ENCODE data around the gene RIC1.
"Not testable (repeated sequence)": the region's sequence is repeated elsewhere in the genome, so short reads cannot be mapped to it uniquely, and the experiment has no call there.

RIC1 gene

GRCh38 chr9:5671711-5672353, 42.9 kb downstream of the RIC1 start:
- no peak for FAIRE-seq

GRCh38 chr9:5675046-5675445, 46.1 kb downstream of the RIC1 start:
- FAIRE-seq: not testable (repeated sequence)

DNA sequence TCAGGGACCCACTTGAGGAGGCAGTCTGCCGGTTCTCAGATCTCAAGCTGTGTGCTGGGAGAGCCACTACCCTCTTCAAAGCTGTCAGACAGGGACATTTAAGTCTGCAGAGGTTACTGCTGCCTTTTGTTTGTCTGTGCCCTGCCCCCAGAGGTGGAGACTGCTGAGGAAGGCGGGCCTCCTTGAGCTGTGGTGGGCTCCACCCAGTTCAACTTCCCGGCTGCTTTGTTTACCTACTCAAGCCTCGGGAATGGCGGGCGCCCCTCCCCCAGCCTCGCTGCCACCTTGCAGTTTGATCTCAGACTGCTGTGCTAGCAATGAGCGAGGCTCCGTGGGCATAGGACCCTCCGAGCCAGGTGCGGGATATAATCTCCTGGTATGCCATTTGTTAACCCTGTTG, 54.7 kb downstream of the RIC1 start:
- FAIRE-seq: not testable (repeated sequence)

DNA sequence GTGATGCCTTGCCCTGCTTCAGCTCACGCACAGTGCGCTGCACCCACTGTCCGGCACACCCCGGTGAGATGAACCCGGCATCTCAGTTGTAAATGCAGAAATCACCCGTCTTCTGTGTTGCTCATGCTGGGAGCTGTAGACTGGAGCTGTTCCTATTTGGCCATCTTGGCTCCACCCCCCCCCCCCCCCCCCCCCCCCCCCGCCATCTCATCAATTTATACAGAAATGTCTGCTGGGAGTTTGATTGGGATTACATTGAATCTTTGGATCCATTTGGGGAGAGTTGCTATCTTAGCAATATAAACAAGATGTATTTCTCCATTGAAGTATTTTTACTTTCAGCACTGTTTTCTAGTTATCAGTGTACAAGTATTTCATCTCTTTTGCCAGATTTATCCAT, 55.2 kb downstream of the RIC1 start:
- no peak for FAIRE-seq

DNA sequence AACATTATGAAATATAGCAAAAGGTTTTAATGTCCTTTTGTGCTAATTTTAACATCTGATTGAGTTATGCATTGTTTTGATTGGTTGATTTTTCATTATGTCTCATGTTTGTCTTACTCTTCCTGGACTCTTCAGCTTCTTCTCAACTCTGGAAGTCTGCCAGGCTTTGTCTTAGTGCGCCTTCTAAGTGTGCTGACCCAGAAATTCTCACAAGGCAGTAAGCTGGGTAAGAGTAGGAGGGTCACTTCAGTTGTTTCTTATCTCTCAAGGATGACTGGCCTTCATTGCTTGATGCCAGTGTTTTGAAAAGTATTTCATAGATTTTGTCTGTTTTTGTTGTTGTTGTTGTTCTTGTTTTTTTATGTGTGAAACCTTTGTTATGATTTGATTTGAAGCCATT, 59.2 kb downstream of the RIC1 start:
- FAIRE-seq: no peak

GRCh38 chr9:5690278-5690677, 61.4 kb downstream of the RIC1 start:
- no peak for FAIRE-seq

DNA sequence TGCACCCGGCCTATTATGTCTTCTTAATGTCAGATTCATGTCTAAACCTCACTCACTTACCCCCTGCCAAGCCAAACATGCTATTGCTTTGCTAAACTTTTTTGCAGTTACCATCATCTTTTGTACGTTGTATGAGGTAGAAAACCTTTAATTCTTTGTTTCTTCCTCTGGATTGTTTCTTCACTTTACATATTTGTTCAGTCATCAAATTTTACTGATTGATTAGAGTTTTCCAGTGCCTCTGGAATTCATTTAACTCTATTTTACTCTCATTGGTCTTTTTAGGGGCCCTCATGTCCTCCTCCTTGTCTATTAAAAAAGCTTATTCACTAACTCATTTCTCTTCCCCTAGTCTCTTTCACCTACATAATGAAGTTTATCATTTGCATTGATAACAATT, 67.0 kb downstream of the RIC1 start:
- FAIRE-seq: no peak

DNA sequence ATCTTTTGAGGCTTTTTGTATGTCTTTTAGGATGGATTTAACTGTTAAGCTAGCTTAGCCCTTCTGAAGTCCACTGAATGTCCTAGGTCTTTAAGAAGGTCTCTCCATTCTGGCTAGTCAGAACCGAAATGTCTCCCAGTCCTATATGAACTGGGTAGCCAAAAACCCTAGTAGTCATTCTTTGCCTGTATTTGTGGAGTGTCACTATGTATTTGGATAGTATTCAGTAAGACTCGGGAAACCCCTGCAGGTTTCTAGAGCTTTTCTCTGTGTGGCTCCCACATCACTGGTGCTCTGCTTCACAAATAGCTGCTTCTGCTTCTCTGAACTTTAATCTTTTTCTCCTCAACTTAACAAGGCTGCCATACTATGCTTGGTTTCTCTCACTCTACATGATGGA, 68.0 kb downstream of the RIC1 start:
- FAIRE-seq: no peak

DNA sequence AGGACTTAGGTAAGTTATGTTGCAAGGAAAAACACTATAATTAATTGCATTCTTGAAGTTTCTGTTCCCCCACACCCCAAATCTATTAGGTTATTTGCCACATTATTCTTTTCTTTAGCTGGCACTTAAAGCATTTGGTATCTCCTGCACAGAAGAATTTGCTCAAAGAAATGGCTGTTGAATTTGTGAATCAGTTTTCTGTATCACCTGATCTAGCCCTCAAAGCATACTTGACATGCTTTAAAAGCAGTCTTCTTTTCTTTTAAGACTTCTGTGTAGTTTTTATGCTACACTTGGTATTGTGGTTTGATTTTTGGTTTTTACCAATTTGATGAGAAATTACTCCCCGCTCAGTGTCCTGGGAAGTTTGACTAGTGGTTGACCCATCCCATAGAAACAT, 69.1 kb downstream of the RIC1 start:
- FAIRE-seq: no peak

GRCh38 chr9:5698810-5699556, 70.1 kb downstream of the RIC1 start:
- FAIRE-seq: no peak

DNA sequence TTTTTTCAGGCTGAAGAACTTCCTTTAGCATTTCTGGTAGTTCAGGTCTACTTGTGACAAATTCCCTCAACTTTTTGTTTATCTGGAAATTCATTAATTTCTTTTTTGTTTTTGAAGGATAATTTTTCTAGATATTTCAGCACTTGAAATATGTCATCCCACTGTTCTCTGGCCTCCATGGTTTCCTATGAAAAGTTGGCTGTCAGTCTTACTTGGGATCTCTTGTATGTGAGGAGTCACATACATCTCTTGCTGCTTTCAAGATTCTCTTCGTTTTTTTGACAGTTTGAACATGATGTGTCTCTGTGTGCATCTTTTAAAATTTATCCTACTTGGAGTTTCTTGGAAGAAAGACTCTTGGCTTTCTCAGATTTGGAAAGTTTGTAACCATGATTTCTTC, 79.5 kb downstream of the RIC1 start:
- FAIRE-seq: no peak

DNA sequence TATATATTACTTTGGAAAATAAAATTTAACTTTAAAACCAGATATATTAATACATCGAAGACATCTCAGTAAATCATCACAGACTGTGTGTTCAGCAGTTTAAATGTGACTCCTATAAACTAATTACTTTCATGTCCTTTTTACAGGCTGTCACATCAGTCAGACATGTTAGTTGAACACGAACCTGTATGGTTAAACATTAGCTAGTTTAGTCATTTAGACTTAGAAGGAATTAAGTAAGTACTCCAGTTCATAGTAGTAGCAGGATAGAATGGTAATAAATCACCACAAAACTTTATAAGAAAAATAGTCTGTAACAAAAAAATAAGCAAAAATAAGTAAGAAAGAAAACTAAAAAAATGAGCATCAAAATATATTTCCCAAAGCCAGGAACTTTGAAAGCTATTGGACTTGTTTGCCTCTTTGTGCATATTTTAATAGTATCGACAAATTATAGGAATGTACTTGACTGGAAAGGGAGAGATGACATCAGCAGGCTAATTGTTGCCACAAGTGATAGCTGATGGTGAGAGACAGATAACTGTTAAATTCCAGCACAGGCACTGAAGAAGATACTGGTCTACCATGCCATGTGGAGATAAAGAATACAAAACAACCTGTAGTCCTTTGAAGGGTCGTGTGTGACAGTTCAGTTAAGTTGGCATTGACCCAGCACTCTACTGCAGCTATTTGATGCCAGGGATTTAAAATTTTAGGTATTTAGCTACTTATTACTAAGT, 83.9 kb downstream of the RIC1 start:
- peak; percentile 17 for FAIRE-seq

- FAIRE-seq: peak; percentile 94
These were observed 85.8 kb downstream of the RIC1 start for GRCh38 chr9:5714501-5715401.

DNA sequence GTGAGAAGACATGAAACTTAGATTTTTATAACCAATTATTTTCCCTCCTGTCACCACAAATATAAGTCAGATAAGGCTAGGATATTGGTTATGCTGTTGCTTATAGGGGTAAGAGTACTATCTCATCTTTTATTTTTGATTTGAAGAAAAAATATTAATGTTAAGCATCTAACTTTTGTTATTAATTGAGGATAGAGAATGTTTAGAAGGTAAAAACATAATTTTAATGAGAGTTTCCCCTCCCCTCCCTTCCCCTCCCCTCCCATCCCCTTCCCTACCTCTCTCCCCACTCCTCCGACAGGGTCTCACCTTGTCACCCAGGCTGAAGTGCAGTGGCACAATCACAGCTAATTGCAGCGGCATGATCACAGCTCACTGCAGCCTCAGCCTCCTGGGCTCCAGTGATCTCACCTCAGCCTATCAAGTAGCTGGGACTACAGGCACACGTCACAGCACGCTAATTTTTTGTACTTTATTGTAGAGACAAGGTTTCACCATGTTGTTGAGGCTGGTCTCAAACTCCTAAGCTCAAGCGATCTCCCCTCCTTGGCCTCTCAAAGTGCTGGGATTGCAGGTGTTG, 86.7 kb downstream of the RIC1 start:
- FAIRE-seq: no peak

DNA sequence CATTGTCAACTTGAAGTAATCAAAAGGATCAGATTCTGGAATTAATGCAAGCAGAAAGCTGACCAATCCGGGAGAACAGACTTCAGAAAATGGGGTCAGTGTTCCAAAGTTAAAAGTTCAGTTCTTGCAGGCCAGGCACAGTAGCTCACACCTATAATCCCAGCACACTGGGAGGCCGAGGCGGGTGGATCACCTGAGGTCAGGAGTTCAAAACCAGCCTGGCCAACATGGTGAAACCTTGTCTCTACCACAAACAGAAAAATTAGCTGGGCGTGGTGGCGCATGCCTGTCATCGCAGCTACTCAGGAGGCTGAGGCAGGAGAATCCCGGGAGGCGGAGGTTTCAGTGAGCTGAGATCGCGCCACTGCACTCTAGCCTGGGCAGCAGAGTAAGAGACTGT, 88.5 kb downstream of the RIC1 start:
- not testable (repeated sequence) for FAIRE-seq

DNA sequence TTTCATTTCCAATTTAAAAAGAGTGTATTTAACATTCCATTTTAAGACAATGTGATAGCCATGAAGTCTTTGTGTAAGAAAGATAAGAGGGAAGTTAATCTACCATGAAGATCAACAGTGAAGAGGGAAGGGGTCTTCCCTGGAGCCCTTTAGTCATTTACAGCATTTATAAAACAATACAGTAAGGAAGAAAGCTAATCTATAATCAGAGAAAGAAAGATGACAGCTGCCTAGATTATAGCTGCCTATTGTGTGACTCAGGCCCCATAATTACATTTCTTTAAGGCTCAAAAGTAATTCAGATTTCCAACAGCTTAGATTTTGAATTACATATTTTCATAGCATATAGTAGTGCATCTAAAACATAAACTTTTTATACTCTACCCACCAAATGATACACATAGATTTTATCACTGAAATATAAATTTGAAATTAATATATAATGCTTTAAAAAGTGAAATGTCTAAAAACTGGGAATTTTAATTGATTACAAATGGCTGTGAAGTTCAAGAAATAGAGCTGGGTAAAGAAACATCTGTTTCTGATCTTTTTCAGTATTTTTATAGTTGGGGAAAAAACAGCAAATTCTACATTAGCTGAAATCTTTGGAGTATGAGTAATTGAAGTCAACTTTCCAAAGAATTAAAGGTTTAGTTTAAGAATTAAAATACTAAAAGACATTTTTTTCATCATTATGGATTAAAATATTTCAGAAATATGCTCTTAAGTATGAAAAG, 89.6 kb downstream of the RIC1 start:
- peak; percentile 3 for FAIRE-seq

GRCh38 chr9:5719100-5719926, 90.4 kb downstream of the RIC1 start:
- FAIRE-seq: no peak

DNA sequence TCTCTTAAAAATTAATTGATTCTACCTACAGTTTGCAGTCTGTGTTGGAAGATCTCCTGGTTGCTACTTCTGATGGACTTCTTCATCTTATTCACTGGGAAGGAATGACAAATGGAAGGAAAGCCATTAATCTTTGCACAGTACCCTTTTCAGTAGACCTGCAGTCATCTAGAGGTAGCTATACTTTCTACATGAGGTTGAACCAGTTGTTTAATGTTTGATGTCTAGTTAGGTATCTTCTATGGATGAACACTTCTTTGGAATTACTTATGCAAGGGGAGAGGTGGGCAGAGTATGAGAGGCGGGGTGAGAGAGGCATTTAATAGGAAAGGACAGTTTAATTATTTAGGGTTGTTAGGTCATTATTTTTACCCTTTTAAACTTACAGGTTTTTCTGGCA, 91.2 kb downstream of the RIC1 start:
- no peak for FAIRE-seq

GRCh38 chr9:5721279-5722087, 92.6 kb downstream of the RIC1 start:
- no peak for FAIRE-seq

GRCh38 chr9:5722679-5723078, 93.8 kb downstream of the RIC1 start:
- FAIRE-seq: not testable (repeated sequence)
